Ishikawa (cell line): ENCODE measurements around the gene SLC25A13.

Experiments used
- CEBPB ChIP-seq: IDR thresholded peaks from 2 replicates; pipeline ENCODE4 v1.6.1; 2012
- CREB1 ChIP-seq: IDR thresholded peaks from 2 replicates; pipeline ENCODE4 v1.6.1; 2012; ENCODE audit warnings: low read depth
- EGR1 ChIP-seq: IDR thresholded peaks from 2 replicates; pipeline ENCODE4 v1.6.1; 2012
- EP300 ChIP-seq: IDR thresholded peaks from 2 replicates; pipeline ENCODE4 v1.6.1; 2012; ENCODE audit warnings: borderline replicate concordance
- FOXM1 ChIP-seq: IDR thresholded peaks from 2 replicates; pipeline ENCODE4 v1.6.1; 2012; ENCODE audit warnings: low read depth, borderline replicate concordance
- NFIC ChIP-seq: IDR thresholded peaks from 2 replicates; pipeline ENCODE4 v1.6.1; 2012
- TAF1 ChIP-seq: IDR thresholded peaks from 2 replicates; pipeline ENCODE4 v1.6.1; 2012; ENCODE audit warnings: low read depth, mild to moderate bottlenecking
- TCF12 ChIP-seq: IDR thresholded peaks from 2 replicates; pipeline ENCODE4 v1.6.1; 2012; ENCODE audit warnings: low read depth
- TEAD4 ChIP-seq: IDR thresholded peaks from 2 replicates; pipeline ENCODE4 v1.6.1; 2012
- YY1 ChIP-seq: IDR thresholded peaks from 2 replicates; pipeline ENCODE4 v1.6.1; 2012; ENCODE audit warnings: low read depth
- ZBTB7A ChIP-seq: IDR thresholded peaks from 2 replicates; pipeline ENCODE4 v1.6.1; 2012; ENCODE audit warnings: low read depth
- TF ChIP-seq, protein P1 (sequence below): IDR thresholded peaks from 2 replicates; pipeline ENCODE4 v1.6.1; 2012
- TF ChIP-seq, protein P2 (sequence below): IDR thresholded peaks from 2 replicates; pipeline ENCODE4 v1.6.1; 2012
- TF ChIP-seq, protein P3 (sequence below): IDR thresholded peaks from 2 replicates; pipeline ENCODE4 v1.6.1; 2012; ENCODE audit warnings: low read depth, mild to moderate bottlenecking

The SLC25A13 gene

DNA sequence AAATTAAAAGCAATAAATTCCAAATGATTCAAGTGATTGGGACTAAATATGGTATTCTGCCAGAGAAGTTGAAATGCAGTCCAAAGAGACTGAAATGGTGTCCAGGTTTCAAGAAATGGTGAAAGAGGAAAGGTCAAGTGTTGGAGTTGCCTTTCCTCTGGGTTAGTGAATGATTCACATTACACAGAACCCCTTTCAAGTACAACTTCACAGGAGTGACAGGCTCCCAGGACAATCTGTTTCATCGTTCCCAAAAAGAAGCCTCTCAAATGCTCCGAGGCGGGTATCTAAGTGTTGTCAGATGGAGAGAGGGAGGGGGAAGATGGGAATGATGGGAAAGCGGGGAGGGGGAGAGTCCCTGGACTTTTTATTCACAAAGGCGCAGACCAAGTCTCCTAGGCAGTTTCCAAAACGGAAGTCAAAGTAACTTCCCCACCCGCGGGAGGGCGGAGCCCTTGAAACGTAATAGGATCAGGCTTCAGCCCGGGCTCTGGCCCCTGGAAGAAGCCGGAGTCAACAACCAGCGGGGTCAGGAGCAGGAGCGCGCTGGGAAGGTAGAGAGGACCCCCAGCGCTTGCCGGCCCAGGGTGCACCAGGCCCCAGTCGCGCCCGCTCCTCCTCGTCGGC lies 754 bp downstream of the SLC25A13 start:
- no peak; the same call in 1 of the 2 replicates for TF ChIP-seq CREB1
- TF ChIP-seq, protein P1, sequence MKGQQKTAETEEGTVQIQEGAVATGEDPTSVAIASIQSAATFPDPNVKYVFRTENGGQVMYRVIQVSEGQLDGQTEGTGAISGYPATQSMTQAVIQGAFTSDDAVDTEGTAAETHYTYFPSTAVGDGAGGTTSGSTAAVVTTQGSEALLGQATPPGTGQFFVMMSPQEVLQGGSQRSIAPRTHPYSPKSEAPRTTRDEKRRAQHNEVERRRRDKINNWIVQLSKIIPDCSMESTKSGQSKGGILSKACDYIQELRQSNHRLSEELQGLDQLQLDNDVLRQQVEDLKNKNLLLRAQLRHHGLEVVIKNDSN, result no peak
- TF ChIP-seq EP300, result no peak
- no peak for TF ChIP-seq FOXM1
- TF ChIP-seq YY1, result no peak
- TF ChIP-seq, protein P2, sequence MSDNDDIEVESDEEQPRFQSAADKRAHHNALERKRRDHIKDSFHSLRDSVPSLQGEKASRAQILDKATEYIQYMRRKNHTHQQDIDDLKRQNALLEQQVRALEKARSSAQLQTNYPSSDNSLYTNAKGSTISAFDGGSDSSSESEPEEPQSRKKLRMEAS, result no peak
- 0 out of 2 replicates have a peak, but pooled peaks have one; percentile 24 for TF ChIP-seq TCF12
- TF ChIP-seq, protein P3, sequence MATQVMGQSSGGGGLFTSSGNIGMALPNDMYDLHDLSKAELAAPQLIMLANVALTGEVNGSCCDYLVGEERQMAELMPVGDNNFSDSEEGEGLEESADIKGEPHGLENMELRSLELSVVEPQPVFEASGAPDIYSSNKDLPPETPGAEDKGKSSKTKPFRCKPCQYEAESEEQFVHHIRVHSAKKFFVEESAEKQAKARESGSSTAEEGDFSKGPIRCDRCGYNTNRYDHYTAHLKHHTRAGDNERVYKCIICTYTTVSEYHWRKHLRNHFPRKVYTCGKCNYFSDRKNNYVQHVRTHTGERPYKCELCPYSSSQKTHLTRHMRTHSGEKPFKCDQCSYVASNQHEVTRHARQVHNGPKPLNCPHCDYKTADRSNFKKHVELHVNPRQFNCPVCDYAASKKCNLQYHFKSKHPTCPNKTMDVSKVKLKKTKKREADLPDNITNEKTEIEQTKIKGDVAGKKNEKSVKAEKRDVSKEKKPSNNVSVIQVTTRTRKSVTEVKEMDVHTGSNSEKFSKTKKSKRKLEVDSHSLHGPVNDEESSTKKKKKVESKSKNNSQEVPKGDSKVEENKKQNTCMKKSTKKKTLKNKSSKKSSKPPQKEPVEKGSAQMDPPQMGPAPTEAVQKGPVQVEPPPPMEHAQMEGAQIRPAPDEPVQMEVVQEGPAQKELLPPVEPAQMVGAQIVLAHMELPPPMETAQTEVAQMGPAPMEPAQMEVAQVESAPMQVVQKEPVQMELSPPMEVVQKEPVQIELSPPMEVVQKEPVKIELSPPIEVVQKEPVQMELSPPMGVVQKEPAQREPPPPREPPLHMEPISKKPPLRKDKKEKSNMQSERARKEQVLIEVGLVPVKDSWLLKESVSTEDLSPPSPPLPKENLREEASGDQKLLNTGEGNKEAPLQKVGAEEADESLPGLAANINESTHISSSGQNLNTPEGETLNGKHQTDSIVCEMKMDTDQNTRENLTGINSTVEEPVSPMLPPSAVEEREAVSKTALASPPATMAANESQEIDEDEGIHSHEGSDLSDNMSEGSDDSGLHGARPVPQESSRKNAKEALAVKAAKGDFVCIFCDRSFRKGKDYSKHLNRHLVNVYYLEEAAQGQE, result no peak
- TF ChIP-seq NFIC, result no peak
- TF ChIP-seq TAF1, result peak; percentile 73; the same call in 1 of the 2 replicates
- no peak for TF ChIP-seq CEBPB
- no peak for TF ChIP-seq ZBTB7A
- no peak for TF ChIP-seq EGR1

DNA sequence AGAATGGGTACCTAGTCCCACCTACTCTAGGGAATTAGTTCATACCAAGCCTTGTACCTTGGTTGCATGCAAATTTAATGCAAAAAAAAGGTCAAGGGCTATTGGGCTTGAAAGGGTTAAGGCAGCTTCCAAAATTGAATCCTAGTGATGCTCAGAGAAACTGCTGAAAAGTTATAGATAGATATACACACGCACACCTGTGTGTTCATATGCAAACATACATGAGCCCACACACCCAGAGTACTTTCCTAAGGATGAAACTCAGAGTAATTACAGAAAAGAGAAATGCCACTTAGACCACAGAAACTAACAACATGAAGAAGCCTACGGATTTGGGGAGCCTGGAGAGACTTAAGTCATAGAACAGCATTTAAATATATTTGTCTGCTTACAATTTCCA lies 1.5 kb downstream of the SLC25A13 start:
- TF ChIP-seq CEBPB, result no peak

DNA sequence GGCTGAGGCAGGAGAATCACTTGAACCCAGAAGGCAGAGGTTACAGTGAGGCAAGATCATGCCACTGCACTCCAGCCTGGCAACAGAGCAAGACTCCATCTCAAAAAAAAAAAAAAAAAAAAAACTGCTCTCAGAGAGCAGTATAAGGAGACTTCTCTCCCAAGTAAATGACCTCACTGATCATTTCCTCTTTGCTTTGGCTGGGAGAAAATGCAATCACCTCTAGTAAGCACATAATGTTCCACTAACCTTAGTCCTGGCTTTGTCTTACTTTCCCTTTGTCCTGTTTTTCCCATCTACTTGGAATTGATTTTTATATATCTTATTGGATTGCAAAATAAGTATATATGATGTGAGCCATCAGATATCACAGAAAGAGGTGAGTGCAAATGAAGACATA lies 2.5 kb downstream of the SLC25A13 start:
- TF ChIP-seq, protein P3, result no peak
- TF ChIP-seq EGR1, result no peak

DNA sequence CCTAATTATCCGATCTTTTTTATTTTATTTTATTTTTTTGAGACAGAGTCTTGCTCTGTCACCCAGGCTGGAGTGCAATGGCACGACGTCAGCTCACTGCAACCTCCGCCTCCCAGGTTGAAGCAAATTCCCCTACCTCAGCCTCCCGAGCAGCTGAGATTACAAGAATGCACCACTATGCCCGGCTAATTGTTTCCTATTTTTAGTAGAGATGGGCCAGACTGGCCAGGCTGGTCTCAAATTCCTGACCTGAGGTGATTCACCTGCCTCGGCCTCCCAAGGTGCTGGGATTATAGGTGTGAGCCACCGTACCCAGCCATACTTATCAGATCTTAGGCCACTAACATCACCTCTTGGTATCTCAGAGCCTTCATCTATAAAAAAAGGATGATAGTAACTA lies 4.9 kb downstream of the SLC25A13 start:
- TF ChIP-seq EP300 (peak; percentile 66; the same call in 1 of the 2 replicates), TCF12 (0 out of 2 replicates have a peak, but pooled peaks have one; percentile 46), EGR1 (no peak), YY1 (0 out of 2 replicates have a peak, but pooled peaks have one; percentile 16), NFIC (peak; percentile 18), ZBTB7A (no peak), TEAD4 (peak; percentile 79), TAF1 (no peak)
- TF ChIP-seq, protein P2, result no peak

DNA sequence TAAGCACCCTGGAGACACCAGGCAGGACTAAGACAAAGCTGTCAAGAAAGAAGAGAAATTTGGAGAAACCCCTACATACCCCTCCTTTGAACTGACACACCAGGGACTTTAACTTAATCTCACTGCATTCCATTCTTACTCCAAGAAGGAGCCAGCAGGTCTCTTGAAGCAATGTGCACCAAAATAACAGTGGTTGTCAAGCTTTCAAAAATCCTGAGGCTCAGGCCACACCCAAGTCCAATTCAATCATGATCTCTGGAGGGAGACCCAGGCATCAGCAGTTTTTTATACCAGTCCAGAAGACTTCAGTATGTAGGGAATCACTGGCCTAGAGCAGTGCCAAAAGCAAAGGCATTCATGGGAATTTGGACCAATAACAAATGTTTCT lies 6.8 kb downstream of the SLC25A13 start:
- TF ChIP-seq CEBPB (no peak), NFIC (no peak), EP300 (no peak), TAF1 (no peak), EGR1 (no peak), TEAD4 (no peak), FOXM1 (no peak), ZBTB7A (no peak), TCF12 (no peak), YY1 (no peak)
- TF ChIP-seq, protein P3, result no peak
- TF ChIP-seq, protein P1, result no peak
- TF ChIP-seq, protein P2, result no peak
